Measurements from ENCODE around the gene PGAM1.

GRCh38 chr10:97380516-97380915 is 45.5 kb upstream of the PGAM1 start:
- TF ChIP-seq LEF1 (IDR thresholded peaks at IDR 0.05; ENCODE audit: borderline replicate concordance) = no peak
- no peak for TF ChIP-seq SP1 (IDR thresholded peaks at IDR 0.05)
- no peak for TF ChIP-seq FOXM1 (IDR thresholded peaks at IDR 0.05; ENCODE audit: borderline replicate concordance)
- TF ChIP-seq ELF4 (IDR thresholded peaks at IDR 0.05) = no peak
- TF ChIP-seq HDGF (IDR thresholded peaks at IDR 0.05; ENCODE audit: borderline replicate concordance) = no peak
